Measurements from ENCODE around the gene TOP3A. TPM values are rescaled to one million over a fixed set of nuclear protein-coding genes. Genes with fewer than 3 reads are reported as not detected.

TOP3A gene
- total RNA-seq, 1 experiment from 2014 or later: 48.8 TPM

DNA sequence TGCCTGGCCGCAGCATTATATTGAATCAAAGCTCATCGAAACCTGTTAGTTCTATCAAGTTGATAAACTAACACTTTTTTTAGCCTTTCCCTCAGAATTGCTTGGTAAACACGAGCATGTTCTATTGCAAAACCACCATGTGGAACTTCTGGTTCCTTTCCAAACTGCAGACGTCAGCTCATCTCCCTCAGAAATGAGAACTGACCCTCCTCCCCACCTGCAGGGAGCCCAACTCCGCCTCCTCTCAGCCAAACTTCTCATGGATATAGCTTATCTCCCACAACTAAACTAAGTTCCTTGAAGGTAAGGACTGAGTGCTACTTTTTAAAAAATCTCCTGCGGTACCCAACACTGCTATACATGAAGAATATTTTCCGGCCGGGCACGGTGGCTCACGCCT is 41.8 kb upstream of the TOP3A start (continued):
- TF ChIP-seq ELF1 (IDR thresholded peaks at IDR 0.05; ENCODE audit: borderline replicate concordance, low read depth): no peak
- TF ChIP-seq, protein P1, sequence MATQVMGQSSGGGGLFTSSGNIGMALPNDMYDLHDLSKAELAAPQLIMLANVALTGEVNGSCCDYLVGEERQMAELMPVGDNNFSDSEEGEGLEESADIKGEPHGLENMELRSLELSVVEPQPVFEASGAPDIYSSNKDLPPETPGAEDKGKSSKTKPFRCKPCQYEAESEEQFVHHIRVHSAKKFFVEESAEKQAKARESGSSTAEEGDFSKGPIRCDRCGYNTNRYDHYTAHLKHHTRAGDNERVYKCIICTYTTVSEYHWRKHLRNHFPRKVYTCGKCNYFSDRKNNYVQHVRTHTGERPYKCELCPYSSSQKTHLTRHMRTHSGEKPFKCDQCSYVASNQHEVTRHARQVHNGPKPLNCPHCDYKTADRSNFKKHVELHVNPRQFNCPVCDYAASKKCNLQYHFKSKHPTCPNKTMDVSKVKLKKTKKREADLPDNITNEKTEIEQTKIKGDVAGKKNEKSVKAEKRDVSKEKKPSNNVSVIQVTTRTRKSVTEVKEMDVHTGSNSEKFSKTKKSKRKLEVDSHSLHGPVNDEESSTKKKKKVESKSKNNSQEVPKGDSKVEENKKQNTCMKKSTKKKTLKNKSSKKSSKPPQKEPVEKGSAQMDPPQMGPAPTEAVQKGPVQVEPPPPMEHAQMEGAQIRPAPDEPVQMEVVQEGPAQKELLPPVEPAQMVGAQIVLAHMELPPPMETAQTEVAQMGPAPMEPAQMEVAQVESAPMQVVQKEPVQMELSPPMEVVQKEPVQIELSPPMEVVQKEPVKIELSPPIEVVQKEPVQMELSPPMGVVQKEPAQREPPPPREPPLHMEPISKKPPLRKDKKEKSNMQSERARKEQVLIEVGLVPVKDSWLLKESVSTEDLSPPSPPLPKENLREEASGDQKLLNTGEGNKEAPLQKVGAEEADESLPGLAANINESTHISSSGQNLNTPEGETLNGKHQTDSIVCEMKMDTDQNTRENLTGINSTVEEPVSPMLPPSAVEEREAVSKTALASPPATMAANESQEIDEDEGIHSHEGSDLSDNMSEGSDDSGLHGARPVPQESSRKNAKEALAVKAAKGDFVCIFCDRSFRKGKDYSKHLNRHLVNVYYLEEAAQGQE (IDR thresholded peaks at IDR 0.05; ENCODE audit: low read depth): no peak
- TF ChIP-seq EZH2 (IDR thresholded peaks at IDR 0.05): no peak

DNA sequence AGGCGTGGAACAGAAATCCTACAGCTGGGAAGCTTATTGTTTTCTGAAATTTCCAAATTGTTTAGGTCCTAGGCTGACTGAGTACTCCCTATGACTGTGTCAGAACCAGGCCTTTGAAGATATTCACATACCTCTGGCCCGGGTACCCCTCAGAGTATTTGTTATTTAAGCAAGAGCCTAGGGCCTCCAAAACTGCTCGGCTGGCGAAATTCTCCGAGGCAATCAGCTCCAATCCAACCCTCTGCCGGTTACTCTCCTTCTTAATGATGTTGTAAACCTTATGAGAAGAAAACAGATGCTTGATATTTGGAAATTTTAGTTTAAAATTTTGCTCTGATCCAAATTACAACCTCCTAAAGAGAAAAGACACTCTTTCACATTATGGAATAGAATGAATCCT is 38.7 kb upstream of the TOP3A start:
- TSS peak; percentile 31 for BruUV-seq (replicated peaks)
- no peak for ATAC-seq
- POLR2A ChIA-PET: interaction anchor here (0.9 kb wide), 1 partner anchor 9 kb away, joined by 4 read pairs; the partner anchor contains the start of gene SHMT1
- peaks cover 4 to 16% of the 10 kb centered on the region in 2 experiments; a peak in 3 of 4 replicates for H3K36me3 ChIP-seq (ENCODE audit: control insufficient read depth in 1 of 2, insufficient read depth in 2 of 2, low read length in 2 of 2)
- no peak overlapping the region for H2AFZ ChIP-seq (ENCODE audit: low read depth, low read length, poor library complexity, severe bottlenecking)
- no peak overlapping the region for H3K4me2 ChIP-seq (ENCODE audit: low read length)
- no peaks in the 10 kb centered on the region for H3K4me1 ChIP-seq (ENCODE audit: control insufficient read depth in 1 of 2, insufficient read depth in 2 of 2, low read length in 2 of 2)
- intact Hi-C loops (cut with micrococcal nuclease): no loop called here
- H3K9me2 ChIP-seq (ENCODE audit: insufficient read depth): no peaks in the 10 kb centered on the region
- H3K9ac ChIP-seq (ENCODE audit: low read length): no peak overlapping the region
- no peak for TF ChIP-seq EZH2phosphoT487 (IDR thresholded peaks at IDR 0.05; ENCODE audit: borderline replicate concordance)
- H3K79me2 ChIP-seq (ENCODE audit: insufficient read depth, low read length): peaks cover 8% of the 10 kb centered on the region
- no peak overlapping the region for H3K4me3 ChIP-seq (replicated peaks in 1 of 2; ENCODE audit: low read depth in 1 of 2, low read length in 2 of 2)
- no peak overlapping the region for H3K27ac ChIP-seq (ENCODE audit: low read depth, low read length)
- CTCF ChIA-PET: no interaction called here
- DNase-seq (ENCODE audit: low read depth, low spot score): no peak
- H4K20me1 ChIP-seq (ENCODE audit: insufficient read depth): no peaks in the 10 kb centered on the region
- H3K27me3 ChIP-seq (ENCODE audit: insufficient read depth, low read length): no peaks in the 10 kb centered on the region
- no peaks in the 10 kb centered on the region for H3K9me3 ChIP-seq (ENCODE audit: control insufficient read depth in 1 of 2, insufficient read depth in 1 of 2, low read depth in 1 of 2, low read length in 2 of 2)
- RAD21 ChIA-PET (ENCODE audit: low non-redundant PET in 1 of 2, low total read pairs in 2 of 2, uncharacterized antibody in 2 of 2, unreplicated experiment in 2 of 2): no interaction called here
